SK-N-SH (cell line): ENCODE measurements around the gene GPER1.

Experiments used
- POLR2AphosphoS5 ChIP-seq: IDR thresholded peaks from 2 replicates; pipeline ENCODE4 v1.6.1; 2012; ENCODE audit warnings: low read depth, low read length
- TEAD4 ChIP-seq: IDR thresholded peaks from 2 replicates; pipeline ENCODE4 v1.4.0; 2012; ENCODE audit warnings: mild to moderate bottlenecking, borderline replicate concordance; ENCODE audit not compliant: insufficient read depth

DNA sequence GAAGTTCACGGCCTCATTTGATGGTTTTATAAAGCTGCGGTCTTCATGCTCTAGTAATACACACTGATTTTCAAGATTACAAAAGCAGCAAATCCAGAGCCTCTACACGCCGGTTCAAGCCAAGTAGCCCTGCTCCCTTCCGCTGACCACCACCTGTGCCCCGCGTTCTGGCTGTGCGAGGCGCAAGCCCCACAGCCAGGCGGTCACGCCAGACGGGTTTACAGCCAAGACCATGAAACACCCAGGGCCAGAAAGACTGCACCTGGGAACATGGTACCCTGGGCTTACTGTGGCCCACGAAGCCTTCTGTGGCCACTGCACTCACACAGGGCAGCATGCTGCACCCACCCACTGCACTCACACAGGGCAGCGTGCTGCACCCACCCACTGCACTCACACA lies 33.6 kb downstream of the GPER1 start:
- TF ChIP-seq TEAD4 (no peak), POLR2AphosphoS5 (no peak)
